GM23248 (cell line): ENCODE results near the gene RNF145.

Experiments
- EZH2 ChIP-seq: fragments of 200-600 bp; sonication (generic); IDR thresholded peaks from 2 replicates; pipeline ENCODE4 v1.6.1; 2018; ENCODE audit warnings: antibody characterized with exemption, mild to moderate bottlenecking; ENCODE audit not compliant: insufficient read depth, poor library complexity, severe bottlenecking
- EZH2phosphoT487 ChIP-seq: fragments of 200-600 bp; sonication (generic); IDR thresholded peaks from 2 replicates; pipeline ENCODE4 v1.6.1; 2018; ENCODE audit warnings: antibody characterized with exemption, moderate library complexity, mild to moderate bottlenecking, low read depth; ENCODE audit not compliant: insufficient read depth

DNA sequence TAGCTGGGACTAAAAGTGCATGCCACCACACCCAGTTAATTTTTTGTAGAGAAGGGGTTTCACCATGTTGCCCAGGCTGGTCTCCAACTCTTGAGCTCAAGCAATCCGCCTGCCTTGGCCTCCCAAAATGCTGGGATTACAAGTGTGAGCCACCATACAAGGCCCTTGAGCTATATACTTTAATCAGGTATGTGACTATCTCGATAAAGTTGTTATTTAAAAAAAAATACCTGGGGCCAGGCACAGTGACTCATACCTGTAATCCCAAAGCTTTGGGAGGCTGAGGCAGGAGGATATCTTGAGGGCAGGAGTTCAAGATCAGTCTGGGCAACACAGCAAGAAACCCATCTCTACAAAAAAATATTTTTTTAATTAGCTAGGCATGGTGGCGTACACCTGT is 19.2 kb downstream of the RNF145 start:
- TF ChIP-seq EZH2, result no peak
- TF ChIP-seq EZH2phosphoT487, result no peak
